ENCODE data around the gene SOX6. TPM values are rescaled to one million over a fixed set of nuclear protein-coding genes. Genes with fewer than 3 reads are reported as not detected.

Gene SOX6
- total and polyA plus RNA-seq, 2 donors (not counting 3 experiments of a cell fraction or from before 2014, with no cell fraction given): 0.14 to 3.7 TPM

DNA sequence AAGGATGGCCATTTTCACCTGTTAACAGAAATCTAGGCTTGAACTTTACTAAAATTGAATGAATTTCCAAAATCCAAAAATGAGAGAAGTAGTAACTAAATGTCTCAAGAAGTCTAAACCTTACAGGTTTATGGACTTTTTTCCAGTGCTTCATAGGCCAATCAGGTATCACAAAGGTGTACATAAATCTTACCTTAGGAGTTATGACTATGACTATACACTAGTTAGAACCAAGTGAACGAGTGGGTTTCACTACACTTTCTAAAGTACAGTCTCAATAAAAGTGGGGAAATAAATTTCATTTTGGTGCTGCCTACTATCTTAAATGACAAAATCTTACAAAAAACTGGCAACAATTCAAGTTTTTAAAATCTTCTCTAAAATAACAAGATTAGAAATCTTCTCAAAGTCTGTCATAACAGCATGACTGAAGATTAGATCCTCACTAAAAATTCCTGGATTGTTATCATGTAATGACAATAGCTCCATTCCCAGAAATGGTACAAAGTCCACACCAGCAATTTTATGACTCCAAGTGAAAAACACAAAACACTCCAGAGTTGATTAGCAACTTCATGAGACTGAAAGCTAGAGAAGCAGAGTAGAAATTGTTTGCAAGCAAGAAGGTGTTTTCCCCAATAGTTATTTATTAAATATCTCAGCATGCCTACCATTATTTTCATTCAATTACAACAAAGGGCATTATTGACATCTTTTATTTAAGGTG lies 20.9 kb downstream of the SOX6 start:
- H3K9me3 ChIP-seq (replicated peaks; ENCODE audit: control insufficient read depth, insufficient read depth, low read length): no peaks in the 10 kb centered on the region
- H3K79me2 ChIP-seq (ENCODE audit: control insufficient read depth, insufficient read depth, low read length): no peaks in the 10 kb centered on the region
- TF ChIP-seq, protein P1, sequence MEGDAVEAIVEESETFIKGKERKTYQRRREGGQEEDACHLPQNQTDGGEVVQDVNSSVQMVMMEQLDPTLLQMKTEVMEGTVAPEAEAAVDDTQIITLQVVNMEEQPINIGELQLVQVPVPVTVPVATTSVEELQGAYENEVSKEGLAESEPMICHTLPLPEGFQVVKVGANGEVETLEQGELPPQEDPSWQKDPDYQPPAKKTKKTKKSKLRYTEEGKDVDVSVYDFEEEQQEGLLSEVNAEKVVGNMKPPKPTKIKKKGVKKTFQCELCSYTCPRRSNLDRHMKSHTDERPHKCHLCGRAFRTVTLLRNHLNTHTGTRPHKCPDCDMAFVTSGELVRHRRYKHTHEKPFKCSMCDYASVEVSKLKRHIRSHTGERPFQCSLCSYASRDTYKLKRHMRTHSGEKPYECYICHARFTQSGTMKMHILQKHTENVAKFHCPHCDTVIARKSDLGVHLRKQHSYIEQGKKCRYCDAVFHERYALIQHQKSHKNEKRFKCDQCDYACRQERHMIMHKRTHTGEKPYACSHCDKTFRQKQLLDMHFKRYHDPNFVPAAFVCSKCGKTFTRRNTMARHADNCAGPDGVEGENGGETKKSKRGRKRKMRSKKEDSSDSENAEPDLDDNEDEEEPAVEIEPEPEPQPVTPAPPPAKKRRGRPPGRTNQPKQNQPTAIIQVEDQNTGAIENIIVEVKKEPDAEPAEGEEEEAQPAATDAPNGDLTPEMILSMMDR (IDR thresholded peaks at IDR 0.05; ENCODE audit: extremely low read depth in 1 of 2, insufficient read depth in 1 of 2, low read depth in 1 of 2, low read length in 2 of 2): no peak
- TF ChIP-seq FOS (IDR thresholded peaks at IDR 0.05; ENCODE audit: borderline replicate concordance, insufficient read depth, low read length) (no peak), MYC (IDR thresholded peaks at IDR 0.05; ENCODE audit: low read depth, low read length) (no peak), GATA2 (IDR thresholded peaks at IDR 0.05; ENCODE audit: insufficient read depth, insufficient read length, low read depth, low read length) (no peak), POLR2A (IDR thresholded peaks at IDR 0.05; ENCODE audit: low read depth, low read length) (no peak), JUN (IDR thresholded peaks at IDR 0.05; ENCODE audit: borderline replicate concordance, insufficient read depth, insufficient read length, low read depth) (no peak), POLR2AphosphoS5 (IDR thresholded peaks at IDR 0.05; ENCODE audit: insufficient read depth, low read depth, low read length) (no peak), EZH2 (IDR thresholded peaks at IDR 0.05; ENCODE audit: borderline replicate concordance, low read depth, low read length, severe bottlenecking) (no peak)
- TF ChIP-seq, protein P2, sequence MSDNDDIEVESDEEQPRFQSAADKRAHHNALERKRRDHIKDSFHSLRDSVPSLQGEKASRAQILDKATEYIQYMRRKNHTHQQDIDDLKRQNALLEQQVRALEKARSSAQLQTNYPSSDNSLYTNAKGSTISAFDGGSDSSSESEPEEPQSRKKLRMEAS (IDR thresholded peaks at IDR 0.05; ENCODE audit: insufficient read depth, insufficient read length): no peak
- H3K9me1 ChIP-seq (replicated peaks; ENCODE audit: control insufficient read depth, extremely low read depth, insufficient read depth, low read length): no peaks in the 10 kb centered on the region
- H3K4me3 ChIP-seq (replicated peaks in 1 of 3; ENCODE audit: insufficient read depth in 1 of 3, low read depth in 1 of 3, low read length in 3 of 3): no peak overlapping the region
- no TSS peak for BruUV-seq (replicated peaks)
- CTCF ChIA-PET: no interaction called here
- no peaks in the 10 kb centered on the region for H3K27me3 ChIP-seq (ENCODE audit: control insufficient read depth in 2 of 2, insufficient read depth in 2 of 2, low read length in 2 of 2)
- intact Hi-C loops (cut with micrococcal nuclease): no loop called here
- no peak for DNase-seq (ENCODE audit: low read depth, low spot score)
- H3K27ac ChIP-seq (ENCODE audit: insufficient read depth, low read depth, low read length): no peak overlapping the region
- POLR2A ChIA-PET: no interaction called here
- dilution Hi-C loops (cut with MboI; ENCODE audit: extremely low pct_ligation_motif_present, low sequenced_read_pairs): no loop called here
- FAIRE-seq: no peak
- no peak overlapping the region for H2AFZ ChIP-seq (ENCODE audit: low read depth, low read length)
- no peak overlapping the region for H3K9ac ChIP-seq (replicated peaks; ENCODE audit: extremely low read depth, insufficient read depth, low read length)
- H3K36me3 ChIP-seq (ENCODE audit: control insufficient read depth in 2 of 2, extremely low read depth in 1 of 2, insufficient read depth in 2 of 2, low read length in 2 of 2): no peaks in the 10 kb centered on the region
- no peaks in the 10 kb centered on the region for H3K4me1 ChIP-seq (ENCODE audit: control insufficient read depth, extremely low read depth, insufficient read depth, low read length)
- H3K4me2 ChIP-seq (ENCODE audit: insufficient read depth, low read length): no peak overlapping the region
- H4K20me1 ChIP-seq (replicated peaks; ENCODE audit: control insufficient read depth, extremely low read depth, insufficient read depth, low read length): no peaks in the 10 kb centered on the region
